Parathyroid adenoma (tissue), 2 donors: ENCODE results near the gene FXYD3.
A peak's percentile ranks its signal among the peaks of the same experiment; 100 is the strongest.

Experiments used
- H2AFZ ChIP-seq: fragments of 300-600 bp; sonication (generic); one replicate; pipeline ENCODE4 v1.7.0; 2017; ENCODE audit warnings: antibody characterized with exemption, mild to moderate bottlenecking
- H3K27ac ChIP-seq: fragments of 300-600 bp; sonication (generic); one replicate; pipeline ENCODE4 v1.7.0; 2017
- H3K27me3 ChIP-seq: fragments of 300-600 bp; sonication (generic); one replicate; pipeline ENCODE4 v1.7.0; 2017; ENCODE audit warnings: low read length; ENCODE audit not compliant: control insufficient read depth, insufficient read depth
- H3K36me3 ChIP-seq: fragments of 300-600 bp; sonication (generic); one replicate; pipeline ENCODE4 v1.7.0; 2017; ENCODE audit warnings: low read length; ENCODE audit not compliant: control insufficient read depth, insufficient read depth
- H3K4me1 ChIP-seq: fragments of 300-600 bp; sonication (generic); one replicate; pipeline ENCODE4 v1.7.0; 2017; ENCODE audit warnings: control low read depth
- H3K4me2 ChIP-seq: fragments of 300-600 bp; sonication (generic); one replicate; pipeline ENCODE4 v1.7.0; 2017; ENCODE audit warnings: low read length
- H3K4me3 ChIP-seq: fragments of 300-600 bp; sonication (generic); one replicate; pipeline ENCODE4 v1.7.0; 2017; ENCODE audit warnings: low read depth, low read length
- H3K79me2 ChIP-seq: fragments of 300-600 bp; sonication (generic); one replicate; pipeline ENCODE4 v1.7.0; 2017; ENCODE audit warnings: control low read depth
- H3K9ac ChIP-seq: fragments of 300-600 bp; sonication (generic); one replicate; pipeline ENCODE4 v1.7.0; 2017; ENCODE audit warnings: mild to moderate bottlenecking
- H3K9me3 ChIP-seq: fragments of 300-600 bp; sonication (generic); one replicate; pipeline ENCODE4 v1.7.0; 2017; ENCODE audit warnings: low read length; ENCODE audit not compliant: control insufficient read depth
- TF ChIP-seq, protein P1 (sequence below): fragments of 300-600 bp; sonication (generic); IDR thresholded peaks from one replicate; pipeline ENCODE4 v1.7.0; 2017; ENCODE audit warnings: antibody characterized with exemption, mild to moderate bottlenecking
- donor health status: primary hyperparathyroidism.

Gene FXYD3

DNA sequence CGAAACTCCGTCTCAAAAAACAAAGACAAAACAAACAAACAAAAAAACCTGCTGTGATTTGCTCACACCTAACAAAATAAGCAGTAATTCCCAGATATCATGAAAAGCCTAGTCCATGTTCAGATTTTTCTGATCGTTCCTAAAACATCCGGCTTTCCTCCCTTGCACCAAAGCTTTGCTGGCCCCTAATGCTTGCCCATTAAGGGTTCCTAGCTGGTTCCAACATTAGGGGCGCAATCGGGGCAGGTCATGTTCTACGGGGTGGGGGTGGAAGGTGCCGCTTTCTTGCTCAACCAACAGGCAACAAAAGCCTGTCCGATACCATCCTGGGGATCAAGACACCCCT is 25.5 kb upstream of the FXYD3 start:
- Histone ChIP-seq H3K27me3 (no peaks in the 10 kb centered on the region), H3K4me1 (no peaks in the 10 kb centered on the region), H3K9ac (no peak overlapping the region), H3K79me2 (no peaks in the 10 kb centered on the region), H2AFZ (peak overlapping the region; percentile 61), H3K9me3 (no peaks in the 10 kb centered on the region), H3K4me3 (no peak overlapping the region), H3K36me3 (no peaks in the 10 kb centered on the region), H3K27ac (no peak overlapping the region), H3K4me2 (no peak overlapping the region)
- TF ChIP-seq, protein P1, sequence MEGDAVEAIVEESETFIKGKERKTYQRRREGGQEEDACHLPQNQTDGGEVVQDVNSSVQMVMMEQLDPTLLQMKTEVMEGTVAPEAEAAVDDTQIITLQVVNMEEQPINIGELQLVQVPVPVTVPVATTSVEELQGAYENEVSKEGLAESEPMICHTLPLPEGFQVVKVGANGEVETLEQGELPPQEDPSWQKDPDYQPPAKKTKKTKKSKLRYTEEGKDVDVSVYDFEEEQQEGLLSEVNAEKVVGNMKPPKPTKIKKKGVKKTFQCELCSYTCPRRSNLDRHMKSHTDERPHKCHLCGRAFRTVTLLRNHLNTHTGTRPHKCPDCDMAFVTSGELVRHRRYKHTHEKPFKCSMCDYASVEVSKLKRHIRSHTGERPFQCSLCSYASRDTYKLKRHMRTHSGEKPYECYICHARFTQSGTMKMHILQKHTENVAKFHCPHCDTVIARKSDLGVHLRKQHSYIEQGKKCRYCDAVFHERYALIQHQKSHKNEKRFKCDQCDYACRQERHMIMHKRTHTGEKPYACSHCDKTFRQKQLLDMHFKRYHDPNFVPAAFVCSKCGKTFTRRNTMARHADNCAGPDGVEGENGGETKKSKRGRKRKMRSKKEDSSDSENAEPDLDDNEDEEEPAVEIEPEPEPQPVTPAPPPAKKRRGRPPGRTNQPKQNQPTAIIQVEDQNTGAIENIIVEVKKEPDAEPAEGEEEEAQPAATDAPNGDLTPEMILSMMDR, result no peak

DNA sequence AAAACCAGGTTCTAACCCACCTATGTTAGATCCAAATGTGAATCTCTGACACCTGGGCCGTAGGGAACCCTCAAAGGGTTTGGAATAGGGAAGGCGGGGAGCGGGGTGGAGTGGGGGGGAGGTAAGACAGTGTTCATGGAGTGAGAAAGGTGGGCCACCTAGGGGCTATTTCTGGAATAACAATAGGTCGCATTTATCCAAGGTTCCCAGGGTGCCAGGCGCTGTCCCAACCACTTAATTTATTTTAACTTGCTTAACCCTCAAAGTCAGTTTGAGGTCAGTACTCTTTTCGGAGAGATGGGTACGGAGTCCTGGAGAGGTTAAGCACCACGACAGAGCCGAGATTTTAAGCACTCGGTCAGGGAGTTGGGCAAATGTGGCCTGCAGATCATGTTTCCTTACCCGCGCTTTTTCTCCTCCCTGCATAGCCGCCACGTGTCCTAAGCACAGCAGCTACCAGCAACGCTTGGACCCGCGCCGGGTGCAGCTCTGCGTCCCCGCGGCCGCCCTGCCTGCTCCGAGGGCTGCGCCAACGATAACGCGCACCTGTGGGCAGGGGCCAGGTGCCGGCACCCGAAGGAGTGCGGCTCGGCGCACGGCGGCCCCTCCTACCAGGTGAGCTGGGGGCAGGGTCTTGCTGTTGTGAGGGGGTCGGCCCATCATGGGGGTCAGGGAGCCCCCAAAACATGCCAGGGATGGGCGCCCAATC is 25.0 kb upstream of the FXYD3 start:
- TF ChIP-seq, protein P1, result peak; percentile 65
- H3K4me1 ChIP-seq, result no peaks in the 10 kb centered on the region
- H3K4me3 ChIP-seq, result no peak overlapping the region
- H3K79me2 ChIP-seq, result no peaks in the 10 kb centered on the region
- H3K27me3 ChIP-seq, result no peaks in the 10 kb centered on the region
- H3K27ac ChIP-seq, result no peak overlapping the region
- H2AFZ ChIP-seq, result peak overlapping the region; percentile 61
- no peak overlapping the region for H3K9ac ChIP-seq
- H3K36me3 ChIP-seq, result no peaks in the 10 kb centered on the region
- H3K4me2 ChIP-seq, result peak overlapping the region; percentile 38
- no peaks in the 10 kb centered on the region for H3K9me3 ChIP-seq

DNA sequence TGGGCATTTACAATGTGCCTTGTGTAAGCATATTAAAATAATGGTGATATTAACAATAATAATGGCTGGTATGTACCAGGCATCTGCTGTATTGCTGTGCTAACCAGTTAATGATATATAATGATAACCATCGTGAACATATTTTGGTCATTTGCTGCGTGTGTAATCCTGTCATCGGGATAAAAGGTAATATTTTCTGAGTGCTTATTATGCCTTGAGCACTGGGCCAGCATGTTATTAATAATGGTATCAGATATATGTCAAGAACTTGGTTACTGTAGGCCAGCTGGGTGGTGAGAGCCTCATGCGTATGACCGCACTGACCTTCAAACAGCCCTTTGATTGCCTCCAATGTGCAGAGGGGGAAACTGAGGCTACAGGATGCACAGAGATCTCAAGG is 22.2 kb upstream of the FXYD3 start:
- Histone ChIP-seq H3K4me1 (no peaks in the 10 kb centered on the region), H3K4me2 (no peak overlapping the region), H2AFZ (no peak overlapping the region), H3K27me3 (no peaks in the 10 kb centered on the region), H3K9me3 (no peaks in the 10 kb centered on the region), H3K36me3 (no peaks in the 10 kb centered on the region), H3K4me3 (no peak overlapping the region), H3K27ac (no peak overlapping the region), H3K9ac (no peak overlapping the region), H3K79me2 (no peaks in the 10 kb centered on the region)
- TF ChIP-seq, protein P1, result no peak

DNA sequence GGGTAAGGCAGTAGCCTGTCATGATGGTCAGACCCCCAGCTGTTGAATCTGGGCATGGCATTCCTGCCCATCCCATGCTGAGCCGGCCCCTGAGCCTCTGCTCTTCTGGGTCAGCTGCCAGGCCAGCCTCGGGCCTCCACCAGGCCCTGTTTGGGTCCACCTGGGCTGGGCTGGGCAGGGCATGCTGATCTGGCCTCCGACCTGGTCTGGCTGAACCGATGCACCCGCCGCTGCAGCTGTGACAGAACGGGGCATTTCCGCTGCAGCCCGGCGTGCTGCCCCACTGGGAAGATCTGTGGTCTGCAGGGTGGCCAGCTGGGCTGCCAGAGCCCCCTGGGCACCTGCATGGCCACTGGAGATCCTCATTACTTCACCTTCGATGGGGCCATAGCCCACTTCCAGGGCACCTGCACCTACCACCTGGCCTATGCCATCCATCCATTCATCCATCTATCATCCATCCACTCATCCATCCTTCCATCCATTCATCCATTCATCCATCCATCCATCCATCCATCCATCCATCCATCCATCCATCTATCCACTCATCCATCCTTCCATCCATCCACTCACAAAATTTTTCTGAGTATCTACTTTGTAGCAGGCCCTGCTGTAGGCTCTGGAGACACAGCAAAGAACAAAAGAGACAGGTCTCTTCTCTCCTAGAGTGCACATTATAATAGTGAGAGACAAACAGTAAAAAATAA is 21.5 kb upstream of the FXYD3 start:
- Histone ChIP-seq H3K9ac (no peak overlapping the region), H3K36me3 (no peaks in the 10 kb centered on the region), H2AFZ (no peak overlapping the region), H3K27ac (no peak overlapping the region), H3K79me2 (no peaks in the 10 kb centered on the region), H3K4me2 (no peak overlapping the region), H3K9me3 (no peaks in the 10 kb centered on the region), H3K4me3 (no peak overlapping the region), H3K4me1 (no peaks in the 10 kb centered on the region), H3K27me3 (no peaks in the 10 kb centered on the region)
- TF ChIP-seq, protein P1, result no peak

DNA sequence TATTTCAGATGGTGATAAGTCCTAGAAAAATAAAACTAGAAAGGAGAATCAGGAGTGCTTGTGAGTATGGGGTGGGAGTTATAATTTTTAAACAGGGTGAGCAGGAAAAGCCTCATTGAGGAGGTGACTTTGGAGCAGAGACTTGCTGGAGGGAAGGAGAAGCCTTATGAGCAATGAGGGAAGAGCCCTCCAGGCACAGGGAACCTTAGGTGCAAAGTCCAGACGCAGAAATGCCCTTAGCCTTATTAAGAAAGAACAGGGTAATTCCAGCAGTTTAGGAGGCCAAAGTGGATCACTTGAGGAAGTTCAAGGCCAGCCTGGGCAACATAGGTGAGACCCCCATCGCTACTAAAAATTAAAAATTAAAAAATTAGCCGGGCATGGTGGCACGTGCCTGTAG is 21.0 kb upstream of the FXYD3 start:
- no peak overlapping the region for H3K9ac ChIP-seq
- no peaks in the 10 kb centered on the region for H3K79me2 ChIP-seq
- H3K9me3 ChIP-seq, result no peaks in the 10 kb centered on the region
- TF ChIP-seq, protein P1, result no peak
- no peaks in the 10 kb centered on the region for H3K27me3 ChIP-seq
- H3K36me3 ChIP-seq, result no peaks in the 10 kb centered on the region
- H3K4me2 ChIP-seq, result no peak overlapping the region
- H3K27ac ChIP-seq, result no peak overlapping the region
- H3K4me1 ChIP-seq, result no peaks in the 10 kb centered on the region
- no peak overlapping the region for H3K4me3 ChIP-seq
- no peak overlapping the region for H2AFZ ChIP-seq
